Upper lobe of left lung (tissue), 4 donors: ENCODE results near the gene ING3.

Experiments used
- EP300 ChIP-seq, 4 donors: sonication (generic); formaldehyde crosslinking; IDR thresholded peaks; one replicate each; pipeline ENCODE4 v1.5.1; 2017; ENCODE audit warnings: antibody characterized with exemption in 4 of 4, control low read depth in 2 of 4
- POLR2A ChIP-seq, 4 donors: fragments of 450-650 bp; IDR thresholded peaks; one replicate each; pipeline ENCODE4 v1.5.1; 2016 to 2017; ENCODE audit warnings: antibody characterized with exemption in 4 of 4, mild to moderate bottlenecking in 2 of 4
- POLR2AphosphoS5 ChIP-seq, 2 donors: sonication (generic); formaldehyde crosslinking; IDR thresholded peaks; one replicate each; pipeline ENCODE4 v1.5.1; 2017; ENCODE audit warnings: antibody characterized with exemption in 2 of 2
- TF ChIP-seq, protein P1 (sequence below), 6 experiments: fragments of 450-650 bp in 4 of 6; fragments of 200-600 bp in 2 of 6; sonication (generic) in 2 of 6; IDR thresholded peaks; one replicate each; pipeline ENCODE4 v1.5.1; 2016 to 2019; ENCODE audit warnings: antibody characterized with exemption in 6 of 6

DNA sequence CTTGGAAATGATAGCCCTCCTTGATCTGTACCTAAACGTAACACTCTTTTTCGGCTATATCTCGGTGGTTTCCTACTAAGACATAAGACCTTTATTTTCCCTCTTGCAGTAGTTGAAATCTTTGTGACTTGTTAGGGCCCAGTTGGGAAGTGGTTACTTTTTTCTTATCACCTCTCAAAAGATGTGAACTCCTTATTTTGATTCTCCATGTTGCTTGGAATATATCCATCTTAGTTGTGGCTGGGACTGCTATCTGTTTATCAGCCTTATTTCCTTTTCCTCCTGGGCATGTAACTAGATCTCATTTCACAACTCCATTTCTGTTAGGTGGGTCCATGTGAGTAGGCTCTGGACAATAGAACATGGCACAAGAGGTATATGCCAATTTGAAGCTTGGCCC lies 33.8 kb downstream of the ING3 start:
- TF ChIP-seq POLR2A (IDR thresholded peaks at IDR 0.05) (no peak), POLR2AphosphoS5 (IDR thresholded peaks at IDR 0.05) (no peak), EP300 (IDR thresholded peaks at IDR 0.05) (no peak)
- TF ChIP-seq, protein P1, sequence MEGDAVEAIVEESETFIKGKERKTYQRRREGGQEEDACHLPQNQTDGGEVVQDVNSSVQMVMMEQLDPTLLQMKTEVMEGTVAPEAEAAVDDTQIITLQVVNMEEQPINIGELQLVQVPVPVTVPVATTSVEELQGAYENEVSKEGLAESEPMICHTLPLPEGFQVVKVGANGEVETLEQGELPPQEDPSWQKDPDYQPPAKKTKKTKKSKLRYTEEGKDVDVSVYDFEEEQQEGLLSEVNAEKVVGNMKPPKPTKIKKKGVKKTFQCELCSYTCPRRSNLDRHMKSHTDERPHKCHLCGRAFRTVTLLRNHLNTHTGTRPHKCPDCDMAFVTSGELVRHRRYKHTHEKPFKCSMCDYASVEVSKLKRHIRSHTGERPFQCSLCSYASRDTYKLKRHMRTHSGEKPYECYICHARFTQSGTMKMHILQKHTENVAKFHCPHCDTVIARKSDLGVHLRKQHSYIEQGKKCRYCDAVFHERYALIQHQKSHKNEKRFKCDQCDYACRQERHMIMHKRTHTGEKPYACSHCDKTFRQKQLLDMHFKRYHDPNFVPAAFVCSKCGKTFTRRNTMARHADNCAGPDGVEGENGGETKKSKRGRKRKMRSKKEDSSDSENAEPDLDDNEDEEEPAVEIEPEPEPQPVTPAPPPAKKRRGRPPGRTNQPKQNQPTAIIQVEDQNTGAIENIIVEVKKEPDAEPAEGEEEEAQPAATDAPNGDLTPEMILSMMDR (IDR thresholded peaks at IDR 0.05) = no peak
